Measurements from ENCODE around the gene BMP2.

Gene BMP2

GRCh38 chr20:6829510-6830116, 62.1 kb downstream of the BMP2 start:
- Histone ChIP-seq H3K27me3 (ENCODE audit: insufficient read depth, low read length, poor library complexity, severe bottlenecking) (no peaks in the 10 kb centered on the region), H3K79me2 (ENCODE audit: insufficient read depth, low read length) (no peaks in the 10 kb centered on the region), H3K4me2 (ENCODE audit: low read depth, low read length, poor library complexity, severe bottlenecking) (no peak overlapping the region), H3K9me3 (ENCODE audit: insufficient read depth, low read depth, low read length) (no peaks in the 10 kb centered on the region), H3F3A (ENCODE audit: low read depth) (no peaks in the 10 kb centered on the region), H3K9ac (ENCODE audit: low read depth, low read length, poor library complexity, severe bottlenecking) (no peak overlapping the region), H3K36me3 (ENCODE audit: insufficient read depth, low read length) (no peaks in the 10 kb centered on the region), H3K4me3 (ENCODE audit: low read length, poor library complexity, severe bottlenecking) (no peak overlapping the region), H3K4me1 (ENCODE audit: insufficient read depth, low read length, poor library complexity, severe bottlenecking) (no peaks in the 10 kb centered on the region), H2AFZ (ENCODE audit: low read length) (no peak overlapping the region), H3K9me2 (replicated peaks; ENCODE audit: low read depth, low read length) (no peaks in the 10 kb centered on the region), H4K20me1 (ENCODE audit: insufficient read depth, low read length, poor library complexity, severe bottlenecking) (no peaks in the 10 kb centered on the region)
- TF ChIP-seq, protein P1, sequence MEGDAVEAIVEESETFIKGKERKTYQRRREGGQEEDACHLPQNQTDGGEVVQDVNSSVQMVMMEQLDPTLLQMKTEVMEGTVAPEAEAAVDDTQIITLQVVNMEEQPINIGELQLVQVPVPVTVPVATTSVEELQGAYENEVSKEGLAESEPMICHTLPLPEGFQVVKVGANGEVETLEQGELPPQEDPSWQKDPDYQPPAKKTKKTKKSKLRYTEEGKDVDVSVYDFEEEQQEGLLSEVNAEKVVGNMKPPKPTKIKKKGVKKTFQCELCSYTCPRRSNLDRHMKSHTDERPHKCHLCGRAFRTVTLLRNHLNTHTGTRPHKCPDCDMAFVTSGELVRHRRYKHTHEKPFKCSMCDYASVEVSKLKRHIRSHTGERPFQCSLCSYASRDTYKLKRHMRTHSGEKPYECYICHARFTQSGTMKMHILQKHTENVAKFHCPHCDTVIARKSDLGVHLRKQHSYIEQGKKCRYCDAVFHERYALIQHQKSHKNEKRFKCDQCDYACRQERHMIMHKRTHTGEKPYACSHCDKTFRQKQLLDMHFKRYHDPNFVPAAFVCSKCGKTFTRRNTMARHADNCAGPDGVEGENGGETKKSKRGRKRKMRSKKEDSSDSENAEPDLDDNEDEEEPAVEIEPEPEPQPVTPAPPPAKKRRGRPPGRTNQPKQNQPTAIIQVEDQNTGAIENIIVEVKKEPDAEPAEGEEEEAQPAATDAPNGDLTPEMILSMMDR (conservative IDR thresholded peaks at IDR 0.05; ENCODE audit: low read length): peak; percentile 45
- TF ChIP-seq EZH2phosphoT487 (IDR thresholded peaks at IDR 0.05; ENCODE audit: borderline replicate concordance): no peak

Measured in Loucy (cell line).